ENCODE data around the gene BICDL1. TPM values are rescaled to one million over a fixed set of nuclear protein-coding genes. Genes with fewer than 3 reads are reported as not detected.
"Not testable (repeated sequence)": the region's sequence is repeated elsewhere in the genome, so short reads cannot be mapped to it uniquely, and the experiment has no call there.

BICDL1 gene
- total RNA-seq, 1 donor from 2014 or later, result not detected

- TF ChIP-seq CTCF (IDR thresholded peaks at IDR 0.05), result no peak
- no peak overlapping the region for H3K27ac Mint-ChIP-seq (ENCODE audit: unreplicated experiment)
- H3K36me3 Mint-ChIP-seq (ENCODE audit: unreplicated experiment), result no peaks in the 10 kb centered on the region
- peaks cover 17% of the 10 kb centered on the region for H3K27me3 Mint-ChIP-seq (ENCODE audit: unreplicated experiment)
- no peak for DNase-seq (ENCODE audit: extremely low spot score, unreplicated experiment)
- H3K4me3 Mint-ChIP-seq (ENCODE audit: unreplicated experiment), result no peak overlapping the region
- H3K4me1 Mint-ChIP-seq (ENCODE audit: unreplicated experiment), result no peaks in the 10 kb centered on the region
- H3K9me3 Mint-ChIP-seq (ENCODE audit: unreplicated experiment), result no peaks in the 10 kb centered on the region
These were observed 24.1 kb upstream of the BICDL1 start for GRCh38 chr12:119964929-119965328.

GRCh38 chr12:119980242-119980641 lies 8.8 kb upstream of the BICDL1 start:
- Mint-ChIP-seq H3K4me1 (ENCODE audit: unreplicated experiment) (no peaks in the 10 kb centered on the region), H3K9me3 (ENCODE audit: unreplicated experiment) (no peaks in the 10 kb centered on the region), H3K27me3 (ENCODE audit: unreplicated experiment) (peaks cover 24% of the 10 kb centered on the region), H3K36me3 (ENCODE audit: unreplicated experiment) (no peaks in the 10 kb centered on the region), H3K27ac (ENCODE audit: unreplicated experiment) (no peak overlapping the region), H3K4me3 (ENCODE audit: unreplicated experiment) (no peak overlapping the region)
- no peak for TF ChIP-seq CTCF (IDR thresholded peaks at IDR 0.05)
- DNase-seq (ENCODE audit: extremely low spot score, unreplicated experiment), result no peak

- not testable (repeated sequence) for H3K4me1 Mint-ChIP-seq (ENCODE audit: unreplicated experiment); H3K4me3 Mint-ChIP-seq (ENCODE audit: unreplicated experiment); H3K27ac Mint-ChIP-seq (ENCODE audit: unreplicated experiment); H3K36me3 Mint-ChIP-seq (ENCODE audit: unreplicated experiment); DNase-seq (ENCODE audit: extremely low spot score, unreplicated experiment); H3K9me3 Mint-ChIP-seq (ENCODE audit: unreplicated experiment)
- H3K27me3 Mint-ChIP-seq (ENCODE audit: unreplicated experiment), result peaks cover 21% of the 10 kb centered on the region
These were observed 8.3 kb upstream of the BICDL1 start for GRCh38 chr12:119980702-119981101.

GRCh38 chr12:119989361-119989730 lies 310 bp downstream of the BICDL1 start:
- peak overlapping the region; percentile 69 for H3K4me3 Mint-ChIP-seq (ENCODE audit: unreplicated experiment)
- no peak for TF ChIP-seq CTCF (IDR thresholded peaks at IDR 0.05)
- H3K36me3 Mint-ChIP-seq (ENCODE audit: unreplicated experiment), result no peaks in the 10 kb centered on the region
- H3K27me3 Mint-ChIP-seq (ENCODE audit: unreplicated experiment), result peaks cover 61% of the 10 kb centered on the region
- H3K9me3 Mint-ChIP-seq (ENCODE audit: unreplicated experiment), result no peaks in the 10 kb centered on the region
- H3K27ac Mint-ChIP-seq (ENCODE audit: unreplicated experiment), result no peak overlapping the region
- DNase-seq (ENCODE audit: extremely low spot score, unreplicated experiment), result no peak
- peaks cover 6% of the 10 kb centered on the region for H3K4me1 Mint-ChIP-seq (ENCODE audit: unreplicated experiment)

GRCh38 chr12:119989731-119990381 lies 820 bp downstream of the BICDL1 start:
- Mint-ChIP-seq H3K9me3 (ENCODE audit: unreplicated experiment) (no peaks in the 10 kb centered on the region), H3K27ac (ENCODE audit: unreplicated experiment) (no peak overlapping the region), H3K36me3 (ENCODE audit: unreplicated experiment) (no peaks in the 10 kb centered on the region), H3K4me1 (ENCODE audit: unreplicated experiment) (peaks cover 6% of the 10 kb centered on the region), H3K27me3 (ENCODE audit: unreplicated experiment) (peaks cover 58% of the 10 kb centered on the region), H3K4me3 (ENCODE audit: unreplicated experiment) (peak overlapping the region; percentile 26)
- TF ChIP-seq CTCF (IDR thresholded peaks at IDR 0.05), result no peak
- DNase-seq (ENCODE audit: extremely low spot score, unreplicated experiment), result peak; percentile 94

Measured in osteocyte (in vitro differentiated cells).